KBM-7 (cell line): ENCODE results near the gene FLYWCH1.
A peak's percentile ranks its signal among the peaks of the same experiment; 100 is the strongest.

Source experiments
- DNase-seq: peaks from one replicate; pipeline ENCODE4 v3.0.0-alpha.2; 2015
- in situ Hi-C: fragments of 300-500 bp; cut with MboI; formaldehyde crosslinking; loops from 2 replicates; pipeline ENCODE4 v1.14.3; 2020; ENCODE audit warnings: low sequenced_read_pairs, low pct_unique_long_range_greater_than_20kb, mixed read lengths

FLYWCH1 gene

DNA sequence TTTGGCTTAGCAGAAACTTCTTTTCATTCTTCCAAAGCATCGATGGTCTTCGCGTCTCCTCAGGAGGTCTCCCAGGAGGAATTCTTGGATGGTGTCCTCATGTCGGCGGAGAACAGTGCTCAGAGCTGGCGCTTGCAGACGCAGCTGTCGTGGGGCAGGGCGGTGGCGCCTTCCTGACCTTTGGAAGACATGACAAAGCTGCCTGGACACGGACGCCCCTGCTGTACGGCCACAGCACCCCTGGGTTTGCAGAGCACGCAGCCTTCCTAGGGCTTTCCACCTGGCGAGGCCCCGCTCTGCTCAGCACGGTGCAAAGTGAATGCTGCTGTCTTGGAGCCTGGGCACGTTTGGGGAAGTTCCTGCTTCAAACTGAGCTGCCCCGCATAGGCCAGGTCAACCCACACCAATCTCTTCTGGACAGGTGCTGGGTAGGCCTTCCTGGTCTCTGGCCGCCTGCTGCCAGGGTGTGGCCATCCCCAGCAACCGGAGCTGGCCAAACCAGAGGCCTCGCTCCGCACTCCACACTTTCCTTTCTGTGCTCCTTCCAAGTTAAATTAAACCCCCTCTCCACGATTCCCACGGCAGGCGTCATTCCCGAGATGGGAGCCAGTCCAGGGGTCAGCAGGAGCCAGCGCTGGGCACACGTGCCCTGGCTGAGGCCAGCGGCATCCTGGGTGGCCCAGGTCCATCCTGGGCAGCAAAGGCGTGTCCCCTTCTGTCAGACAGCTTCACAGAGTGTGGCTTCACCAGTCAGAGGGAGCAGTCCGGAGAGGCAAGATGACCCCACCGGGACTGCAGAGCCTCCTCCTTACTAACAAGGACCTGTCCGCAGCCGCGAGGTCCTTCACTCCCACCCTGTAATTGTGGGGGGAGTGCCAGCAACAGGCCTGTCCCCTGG is 37.3 kb downstream of the FLYWCH1 start:
- in situ Hi-C loops: no loop called here
- no peak for DNase-seq

DNA sequence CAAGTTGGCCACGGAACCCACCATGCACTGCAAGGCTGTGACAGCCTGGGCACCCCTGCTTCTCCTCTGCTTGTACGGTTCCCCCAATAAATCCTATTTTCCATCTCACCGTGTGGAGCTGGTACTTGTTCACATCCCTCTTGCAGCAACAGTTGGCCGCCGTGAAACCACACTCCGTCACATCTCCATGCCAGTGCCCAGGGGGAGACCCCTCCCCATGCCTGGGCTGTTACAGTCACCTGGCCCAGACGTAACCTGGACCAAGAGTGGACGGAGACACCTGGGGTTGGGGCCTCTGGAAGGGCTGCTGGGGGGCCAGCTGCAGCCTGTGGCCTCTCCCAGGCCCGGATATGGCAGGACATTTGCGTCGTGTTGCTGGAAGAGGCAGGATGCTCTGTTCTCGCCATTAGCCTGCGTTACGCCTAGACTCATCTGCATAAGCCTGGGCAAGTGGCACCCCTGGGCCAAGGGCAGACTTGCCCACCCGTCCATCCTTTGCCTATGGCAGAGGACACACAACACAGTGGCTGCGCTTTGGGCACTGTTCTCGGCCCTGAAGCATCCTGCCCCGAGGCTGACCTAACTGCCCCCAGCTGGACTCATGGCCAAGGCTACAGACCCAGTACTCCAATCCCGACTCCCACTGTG is 38.1 kb downstream of the FLYWCH1 start:
- in situ Hi-C loops: no loop called here
- no peak for DNase-seq

DNA sequence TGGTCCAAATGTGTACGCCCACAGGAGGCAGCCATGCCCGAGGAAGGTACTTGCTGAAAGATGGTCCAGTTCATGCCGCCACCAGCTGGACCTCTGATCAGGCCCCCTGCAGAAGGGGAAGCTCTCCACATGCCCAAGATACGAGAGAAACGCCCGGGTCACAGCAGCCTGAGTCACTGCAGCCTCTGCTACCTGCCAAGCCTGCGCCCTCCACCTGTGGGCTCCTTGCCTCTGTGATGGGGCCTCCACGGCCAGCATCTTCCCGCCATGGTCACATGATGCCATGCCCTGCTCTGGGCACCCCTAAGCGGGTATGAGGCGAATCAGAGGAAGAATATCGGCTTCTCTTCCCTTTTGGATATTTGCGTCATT is 38.6 kb downstream of the FLYWCH1 start:
- in situ Hi-C loops: no loop called here
- no peak for DNase-seq

- no peak for DNase-seq
- in situ Hi-C loops: no loop called here
These were observed 39.0 kb downstream of the FLYWCH1 start for GRCh38 chr16:2950773-2951172.

- in situ Hi-C loops: no loop called here
- DNase-seq: no peak
These were observed 40.9 kb downstream of the FLYWCH1 start for GRCh38 chr16:2952679-2953078.

GRCh38 chr16:2953706-2954627 is 42.2 kb downstream of the FLYWCH1 start:
- in situ Hi-C loops: no loop called here
- DNase-seq: no peak

DNA sequence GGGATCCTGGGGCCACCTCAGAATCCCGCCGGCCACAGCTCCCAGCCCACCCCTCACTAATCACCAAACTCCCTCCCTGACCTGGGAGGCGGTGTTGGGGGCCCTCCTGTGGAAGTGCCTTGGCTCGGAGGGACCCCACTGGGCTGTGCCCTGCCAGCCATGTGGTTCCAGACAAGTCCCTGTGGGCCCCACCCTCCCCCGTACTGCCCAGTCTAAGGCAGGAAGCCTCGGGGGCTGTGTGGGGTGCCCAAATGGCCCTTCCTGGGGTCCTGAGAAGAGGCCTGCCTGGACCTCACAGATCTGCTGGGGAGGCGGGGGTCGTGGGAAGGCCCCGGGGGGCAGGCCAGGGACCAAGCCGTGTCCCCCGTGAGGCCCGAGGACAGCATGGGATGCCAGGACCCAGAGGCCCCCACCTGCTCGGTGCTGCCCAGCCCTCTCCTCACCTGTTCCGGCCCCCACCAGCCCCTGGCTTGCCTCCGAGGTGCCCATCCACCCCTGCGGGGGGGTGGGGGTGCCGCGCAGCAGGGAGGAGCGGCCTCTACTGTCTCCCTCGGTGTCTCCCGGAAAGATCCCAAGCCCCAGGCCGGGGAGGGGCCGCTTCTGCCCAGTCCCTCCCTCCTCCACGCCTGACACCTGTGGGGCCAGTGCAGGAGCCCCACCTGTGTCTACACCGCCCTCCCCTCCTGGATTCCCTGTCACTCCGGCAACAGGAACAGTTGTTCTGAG is 43.1 kb downstream of the FLYWCH1 start:
- no peak for DNase-seq
- in situ Hi-C loops: no loop called here

- in situ Hi-C loops: no loop called here
- DNase-seq: no peak
These were observed 43.7 kb downstream of the FLYWCH1 start for GRCh38 chr16:2955438-2955778.

DNA sequence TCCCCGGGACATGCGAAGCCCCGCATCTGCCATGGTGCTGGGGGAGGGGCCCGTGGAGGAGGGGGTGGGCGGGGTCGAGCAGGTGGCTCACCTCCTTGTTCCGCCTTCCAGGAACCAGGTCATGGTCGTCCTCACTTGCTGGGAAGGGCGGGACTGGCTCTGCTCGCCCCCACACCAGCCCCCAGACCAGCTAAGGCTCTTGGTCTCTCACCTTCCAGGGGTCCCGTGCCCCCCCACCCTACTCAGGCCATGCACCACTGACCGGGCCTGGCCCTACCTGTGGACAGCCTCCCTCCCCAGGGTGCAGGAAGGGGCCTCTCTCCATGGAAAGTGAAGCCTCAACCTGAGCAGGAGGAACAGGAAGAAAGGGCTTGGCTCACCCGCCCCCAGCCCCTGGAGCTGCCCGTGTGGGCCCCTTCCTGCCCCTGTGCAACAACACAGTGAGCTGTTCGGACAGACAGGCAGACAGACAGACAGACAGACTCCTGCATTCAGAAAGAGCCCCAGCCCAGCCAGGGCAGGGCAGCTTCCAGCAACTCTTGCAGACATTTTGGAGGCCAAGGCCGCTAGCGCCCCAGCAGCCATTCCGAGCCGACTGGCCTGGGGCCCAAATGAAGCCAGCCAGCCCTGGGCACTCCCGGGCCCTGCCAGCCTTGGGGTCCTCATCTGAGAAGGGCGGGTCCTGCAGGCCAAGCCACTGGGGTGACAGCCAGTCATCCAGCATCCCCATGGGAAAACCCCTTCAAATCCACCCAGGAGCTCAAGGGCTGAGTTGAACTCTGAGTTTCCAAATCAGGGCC is 44.2 kb downstream of the FLYWCH1 start:
- peak; percentile 60 for DNase-seq
- in situ Hi-C loops: no loop called here

GRCh38 chr16:2956579-2956956 is 44.8 kb downstream of the FLYWCH1 start:
- in situ Hi-C loops: no loop called here
- DNase-seq: no peak

DNA sequence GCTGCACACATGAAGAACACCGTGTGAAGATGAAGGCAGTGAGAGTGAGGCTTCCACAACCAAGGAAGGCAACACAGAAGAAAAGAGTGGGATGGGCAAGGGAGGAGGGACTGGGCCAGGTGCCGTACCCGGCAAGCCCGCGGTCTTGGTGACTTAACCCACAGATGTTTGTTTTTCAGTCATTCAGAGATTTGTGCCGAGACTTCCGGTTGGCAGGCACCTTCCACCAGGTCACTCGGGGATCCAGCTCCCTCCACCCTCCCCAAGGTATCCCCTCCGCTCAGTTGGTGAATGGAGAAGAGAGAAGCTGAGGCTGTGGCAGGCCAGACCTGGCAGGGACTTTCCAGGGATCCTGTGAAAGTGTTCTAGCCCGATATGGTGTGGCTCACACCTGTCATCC is 47.5 kb downstream of the FLYWCH1 start:
- no peak for DNase-seq
- in situ Hi-C loops: no loop called here

DNA sequence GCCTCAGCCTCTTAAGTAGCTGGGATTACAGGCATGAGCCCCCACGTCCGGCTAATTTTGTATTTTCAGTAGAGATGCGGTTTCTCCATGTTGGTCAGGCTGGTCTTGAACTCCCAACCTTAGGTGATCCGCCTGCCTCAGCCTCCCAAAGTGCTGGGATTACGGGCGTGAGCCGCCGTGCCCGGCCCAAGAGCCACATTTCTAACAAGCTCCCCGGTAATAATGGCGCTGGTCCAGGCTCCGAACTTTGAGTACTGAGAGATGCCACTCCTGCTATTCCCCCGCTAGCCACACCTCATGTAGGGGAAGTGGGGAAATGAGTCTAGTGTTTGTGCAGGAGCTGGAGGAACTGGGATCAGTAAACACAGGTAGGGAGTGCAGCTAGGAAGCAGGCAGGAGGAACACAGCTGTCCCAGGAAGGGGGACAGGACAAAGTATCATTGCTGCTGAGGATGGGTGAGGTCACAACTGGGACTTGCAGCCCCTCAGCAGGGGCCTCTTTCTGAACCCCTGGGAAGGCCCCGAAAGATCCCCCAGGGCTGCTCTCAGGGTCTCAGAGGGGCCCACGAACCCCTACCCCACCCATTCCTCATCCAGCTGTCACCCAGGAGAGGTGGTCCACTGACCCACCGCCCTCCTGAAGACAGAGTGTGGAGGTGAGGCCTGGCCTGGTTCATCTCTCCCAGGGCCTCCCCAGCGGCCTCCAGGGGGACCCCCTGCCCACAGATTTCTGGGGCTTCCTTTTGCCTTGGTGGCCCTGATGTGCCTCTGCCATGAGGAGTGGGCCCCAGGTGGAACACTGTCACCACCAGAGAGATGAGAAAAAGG is 48.7 kb downstream of the FLYWCH1 start:
- in situ Hi-C loops: no loop called here
- DNase-seq: no peak

DNA sequence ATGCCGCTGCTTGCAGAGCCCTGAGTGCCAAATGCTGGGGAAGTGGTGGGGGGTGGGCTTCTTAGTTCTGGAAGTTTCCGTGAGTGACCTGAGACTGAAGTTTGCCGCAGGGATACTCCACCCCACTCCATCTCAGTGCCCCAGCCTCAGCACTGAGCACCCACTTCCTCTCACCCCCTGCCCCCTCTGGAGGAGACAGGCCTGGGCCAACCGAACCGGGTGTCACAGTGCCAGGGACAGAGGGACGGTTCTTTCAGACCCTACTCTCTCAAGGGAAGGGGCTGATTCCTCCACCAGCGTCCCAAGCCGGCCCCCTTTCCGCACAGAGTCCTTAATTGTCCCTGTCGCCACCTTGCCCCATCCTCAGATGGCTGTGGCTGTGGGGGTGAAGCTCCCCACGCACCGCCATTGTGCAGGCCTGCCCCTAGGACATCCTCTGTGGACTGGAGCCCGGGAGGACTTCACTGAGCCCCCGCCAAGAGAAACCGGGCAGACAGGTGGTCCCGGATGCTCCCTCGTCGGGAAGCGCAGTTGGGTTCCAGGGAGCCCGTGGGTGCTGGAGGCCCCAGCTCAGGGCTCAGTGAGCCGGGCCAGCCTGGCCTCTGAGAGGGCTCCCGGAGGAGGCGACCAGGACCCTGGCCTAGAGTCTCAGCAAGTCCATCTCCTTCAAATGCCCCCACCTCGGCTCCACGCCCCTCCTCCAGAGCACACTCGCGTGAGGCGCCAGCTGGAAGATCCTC is 50.8 kb downstream of the FLYWCH1 start:
- in situ Hi-C loops: no loop called here
- DNase-seq: no peak

GRCh38 chr16:2963074-2963722 is 51.5 kb downstream of the FLYWCH1 start:
- DNase-seq: no peak
- in situ Hi-C loops: no loop called here

DNA sequence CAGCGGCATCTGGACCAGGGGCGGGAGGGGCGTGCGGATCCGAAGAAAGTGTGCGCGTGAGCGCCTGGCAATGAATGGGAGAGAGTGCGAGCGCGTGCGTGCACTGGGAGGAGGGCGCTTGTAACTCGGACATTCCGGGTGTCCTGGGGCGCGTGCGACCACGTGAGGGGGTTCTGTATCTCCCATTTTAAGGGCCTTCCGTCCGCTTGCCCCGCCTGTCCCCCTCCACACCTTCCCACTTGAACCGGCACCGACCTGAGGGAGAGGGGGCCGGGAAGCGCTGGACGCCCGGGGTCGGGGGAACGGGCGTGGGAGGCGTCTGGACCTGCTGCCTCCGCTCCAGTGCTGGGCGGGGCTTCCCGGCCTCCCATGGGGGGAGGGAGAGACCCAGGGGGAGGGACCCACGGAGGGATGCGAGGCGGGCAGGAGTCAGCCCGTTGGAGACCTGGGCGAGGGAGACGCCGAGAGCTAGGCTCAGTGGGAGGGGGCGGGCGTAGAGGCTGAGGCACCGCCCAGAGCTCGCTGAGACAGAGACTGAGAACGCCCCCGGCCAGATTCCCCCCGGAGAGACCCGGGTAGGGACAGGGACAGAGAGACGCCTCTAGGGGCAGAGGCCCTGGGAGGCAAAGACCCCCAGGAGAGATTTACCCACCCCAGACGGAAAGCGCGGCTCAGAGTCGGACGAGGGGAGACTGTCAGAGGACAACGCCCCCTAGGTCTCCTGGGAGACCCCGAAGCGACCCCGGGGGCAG is 52.2 kb downstream of the FLYWCH1 start, which contains the start of gene KREMEN2:
Gene KREMEN2, plus strand, starts transcription at position 553 of the 752 bp plus-strand sequence. CDS start 246 bp downstream, outside the sequence.
- DNase-seq: peak; percentile 86

More for the DNA sequence above, 52.2 kb downstream of the FLYWCH1 start, which contains the start of gene KREMEN2:
- in situ Hi-C loops: no loop called here
